GM21529 (cell line): ENCODE measurements around the gene KDM5A.
"Not testable (repeated sequence)": the region's sequence is repeated elsewhere in the genome, so short reads cannot be mapped to it uniquely, and the experiment has no call there.

ENCODE experiments used
- ATAC-seq: cut with Tn5 transposase; IDR thresholded peaks from one replicate; pipeline ENCODE4 v1.9.1; 2021; ENCODE audit not compliant: unreplicated experiment

Gene KDM5A

GRCh38 chr12:389142-390096 is at the start of gene KDM5A:
KDM5A (minus strand) TSS chr12:389320; CDS start chr12:389091, 229 bp downstream.
- ATAC-seq: peak; percentile 85

DNA sequence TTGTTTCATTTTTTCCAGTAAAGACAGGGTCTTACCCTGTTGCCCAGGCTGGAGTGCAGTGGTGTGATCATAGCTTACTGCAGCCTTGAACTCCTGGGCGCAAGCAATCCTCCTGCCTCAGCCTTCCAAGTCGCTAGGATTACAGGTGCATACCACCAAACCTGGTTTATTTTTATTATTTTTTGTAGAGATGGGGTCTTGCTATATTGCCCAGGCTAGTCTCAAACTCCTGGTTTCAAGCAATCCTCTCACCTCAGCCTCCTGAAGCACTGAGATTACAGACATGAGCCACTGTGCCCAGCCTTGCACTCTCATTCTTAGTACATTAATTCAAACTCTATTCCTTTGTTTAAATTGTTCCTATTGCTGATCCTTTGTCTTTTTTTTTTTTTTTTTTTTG is 46.6 kb upstream of the KDM5A start:
- ATAC-seq: not testable (repeated sequence)

DNA sequence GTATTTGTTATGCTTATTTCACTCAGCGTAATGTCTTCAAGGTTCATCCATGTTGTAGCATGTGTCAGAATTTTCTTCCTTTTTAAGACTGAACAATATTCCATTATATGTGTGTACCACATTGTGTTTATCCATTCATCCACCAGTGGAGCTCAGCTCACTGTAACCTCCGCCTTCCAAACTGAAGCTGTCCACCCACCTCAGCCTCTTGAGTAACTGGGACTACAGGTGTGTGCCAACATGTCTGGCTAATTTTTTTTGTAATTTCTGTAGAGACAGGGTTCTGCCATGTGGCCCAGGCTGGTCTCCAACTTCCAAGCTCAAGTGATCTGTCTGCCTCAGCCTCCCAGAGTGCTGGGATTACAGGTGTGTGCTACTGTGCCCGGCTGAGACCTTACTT is 33.4 kb upstream of the KDM5A start:
- no peak for ATAC-seq

GRCh38 chr12:418432-418831 is 29.3 kb upstream of the KDM5A start:
- no peak for ATAC-seq

DNA sequence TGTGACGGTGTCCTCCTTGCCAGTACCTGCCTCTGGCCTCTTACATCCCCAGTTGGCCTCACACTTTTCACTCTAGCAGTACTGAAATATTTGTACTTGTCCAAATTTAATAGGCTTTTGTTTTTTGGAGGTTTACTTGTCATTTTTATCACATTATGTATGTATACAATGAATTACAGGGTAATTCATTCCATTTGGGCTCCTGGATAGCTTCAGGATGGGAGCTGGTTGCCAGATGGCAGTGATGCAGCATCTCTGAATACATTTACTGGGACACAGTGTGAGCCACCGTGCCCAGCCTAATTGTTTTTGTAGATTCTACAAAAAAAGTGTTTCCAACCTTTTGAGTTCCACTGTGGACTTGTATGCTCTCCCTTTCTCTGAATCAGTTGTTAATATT is 25.7 kb upstream of the KDM5A start:
- no peak for ATAC-seq

- no peak for ATAC-seq
These were observed 12.9 kb upstream of the KDM5A start for GRCh38 chr12:402029-402389.

DNA sequence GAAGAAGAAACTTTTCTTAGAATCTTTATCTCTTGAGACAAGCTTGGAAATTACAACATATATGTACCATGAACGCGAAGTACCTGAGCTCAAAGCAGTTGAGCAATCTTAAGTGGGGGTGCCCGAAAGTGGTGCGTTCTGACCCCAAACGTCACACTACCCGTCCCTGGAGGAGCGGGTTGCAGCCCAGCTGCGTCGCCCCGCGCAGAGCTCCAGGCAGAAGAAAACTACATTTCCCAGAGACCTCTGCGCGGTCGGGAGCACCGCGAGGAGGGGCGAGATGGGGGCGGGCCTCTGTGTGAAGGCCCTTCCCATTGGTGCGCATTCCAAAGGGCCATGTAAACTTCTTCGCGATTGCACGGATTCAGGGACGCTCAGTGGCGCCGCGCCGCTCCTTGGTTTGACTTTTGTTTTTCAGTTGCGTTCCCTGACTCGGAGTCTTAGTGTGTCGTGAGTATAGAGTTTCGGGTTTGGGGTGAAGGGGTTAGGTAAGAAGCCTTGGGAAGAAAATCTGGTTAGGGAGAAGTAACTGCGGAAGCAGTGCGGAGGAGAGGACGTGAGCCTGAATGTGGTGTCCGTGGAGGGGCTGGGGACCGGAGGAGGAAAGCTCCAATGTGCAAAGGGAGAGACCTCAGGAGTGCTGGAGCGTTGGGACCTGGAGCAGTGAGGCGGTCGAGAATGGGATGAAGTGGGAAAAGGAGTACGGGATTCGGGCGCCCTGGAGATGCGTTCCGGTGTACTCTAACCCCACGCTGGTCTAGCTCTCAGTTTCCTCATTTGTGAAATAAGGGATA is 12.3 kb upstream of the KDM5A start, which contains the start of gene CCDC77:
CCDC77 (plus strand) TSS at position 410 of the 794 bp plus-strand sequence. CDS start 7,740 bp downstream, outside the sequence.
- peak; percentile 99 for ATAC-seq

DNA sequence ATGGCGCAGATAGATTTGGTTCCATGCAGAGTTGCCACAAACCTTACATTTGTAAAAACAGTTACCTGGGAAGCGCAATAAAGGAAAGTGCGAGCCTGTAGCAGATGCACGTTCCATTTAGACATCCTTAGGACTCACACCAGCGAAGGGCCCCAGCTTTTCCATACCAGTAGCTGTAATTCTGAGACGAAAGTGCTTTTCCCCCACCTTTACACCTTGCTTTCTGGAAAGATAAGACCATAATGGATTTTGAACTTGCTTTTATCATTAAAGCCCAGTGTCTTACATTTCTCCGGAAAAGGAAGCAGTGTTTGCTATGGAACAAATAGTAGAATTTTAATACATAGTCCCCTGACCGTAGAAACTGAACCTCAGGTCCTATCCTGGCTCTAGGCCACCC is 11.7 kb upstream of the KDM5A start:
- ATAC-seq: no peak

DNA sequence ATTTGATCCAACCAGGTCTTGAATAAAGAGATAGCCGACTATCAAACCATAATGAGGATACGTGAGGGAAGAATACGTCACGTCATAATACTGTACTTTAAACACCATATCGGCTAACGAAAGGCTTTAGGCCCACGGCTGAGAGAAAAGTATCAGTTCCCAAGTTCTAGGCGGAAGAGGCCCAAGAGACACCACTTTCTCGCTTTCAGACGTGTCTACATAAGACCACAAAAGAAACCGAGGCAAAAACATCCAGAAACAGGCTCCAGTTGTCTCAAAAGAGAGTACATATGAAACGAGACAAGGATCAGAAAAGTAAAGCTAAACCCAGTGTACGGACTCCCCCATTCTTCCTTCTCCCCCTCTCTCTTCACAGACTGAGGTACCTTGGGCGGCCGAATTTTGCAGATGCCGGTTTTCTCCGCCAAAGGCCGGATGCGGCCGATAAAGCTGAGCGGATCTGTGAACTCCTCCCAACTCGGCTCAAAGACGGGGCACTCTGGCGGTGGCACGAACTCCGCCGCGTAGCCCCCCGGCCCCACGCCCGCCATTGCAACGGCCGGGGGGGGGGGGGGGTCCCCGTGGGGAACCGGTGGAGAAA is 479 bp downstream of the KDM5A start:
- ATAC-seq: peak; percentile 59

GRCh38 chr12:388012-388411 is 1.1 kb downstream of the KDM5A start:
- ATAC-seq: no peak

DNA sequence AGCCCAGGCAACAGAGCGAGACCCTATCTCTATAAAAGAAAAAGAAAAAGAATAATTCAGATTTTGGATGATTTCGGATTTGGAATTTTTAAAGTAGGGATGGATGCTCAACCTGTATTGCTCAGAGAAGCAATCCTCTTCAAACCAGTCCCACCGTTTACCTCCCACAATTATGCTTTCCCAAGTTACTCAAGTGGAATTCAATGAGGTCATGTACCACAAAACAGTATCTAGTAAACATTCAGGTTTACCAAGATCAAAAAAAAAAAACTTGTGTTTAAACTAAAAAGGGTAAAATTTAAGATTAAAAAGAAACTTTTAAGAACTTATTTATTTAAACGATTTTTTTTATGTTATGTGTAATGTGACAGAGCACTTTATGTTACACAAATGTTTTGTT is 2.5 kb downstream of the KDM5A start:
- ATAC-seq: no peak

- not testable (repeated sequence) for ATAC-seq
These were observed 18.2 kb downstream of the KDM5A start for GRCh38 chr12:370739-371485.

GRCh38 chr12:367972-368371 is 21.1 kb downstream of the KDM5A start:
- ATAC-seq: no peak

DNA sequence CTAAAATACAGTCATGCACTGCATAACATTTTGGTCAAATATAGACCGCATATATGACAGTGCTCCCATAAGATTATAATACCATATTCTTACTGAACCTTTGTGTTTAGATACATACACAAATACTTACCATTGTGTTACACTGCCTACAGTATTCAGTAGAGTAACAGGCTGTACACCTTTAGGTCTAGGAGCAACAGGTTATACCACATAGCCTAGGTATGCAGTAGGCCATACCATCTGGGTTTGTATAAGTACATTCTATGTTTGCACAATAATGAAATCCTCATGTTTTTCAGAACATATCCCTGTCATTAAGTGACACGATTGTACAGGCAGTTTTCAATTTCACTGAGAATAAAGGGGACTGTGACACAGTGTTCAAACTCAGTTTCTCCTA is 22.3 kb downstream of the KDM5A start:
- ATAC-seq: no peak

DNA sequence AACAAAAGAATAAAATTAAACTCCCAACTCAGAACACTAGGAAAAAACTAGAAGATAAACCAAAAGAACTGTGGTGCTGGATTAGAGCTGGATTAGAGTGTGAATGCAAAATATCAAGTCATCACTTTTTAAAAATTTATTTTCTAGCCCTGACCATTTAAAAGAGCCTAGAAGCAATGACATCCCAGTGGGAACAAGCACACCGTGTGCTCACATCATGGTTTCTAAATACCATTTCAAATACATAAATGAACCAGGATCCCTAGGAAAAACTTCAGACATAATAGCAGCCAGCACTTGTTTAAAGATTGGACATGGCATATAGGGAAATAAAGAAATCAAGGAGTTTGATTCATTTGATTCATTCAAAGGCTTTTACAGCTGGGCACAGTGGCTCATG is 30.0 kb downstream of the KDM5A start:
- no peak for ATAC-seq

- no peak for ATAC-seq
These were observed 32.7 kb downstream of the KDM5A start for GRCh38 chr12:356276-356988.

DNA sequence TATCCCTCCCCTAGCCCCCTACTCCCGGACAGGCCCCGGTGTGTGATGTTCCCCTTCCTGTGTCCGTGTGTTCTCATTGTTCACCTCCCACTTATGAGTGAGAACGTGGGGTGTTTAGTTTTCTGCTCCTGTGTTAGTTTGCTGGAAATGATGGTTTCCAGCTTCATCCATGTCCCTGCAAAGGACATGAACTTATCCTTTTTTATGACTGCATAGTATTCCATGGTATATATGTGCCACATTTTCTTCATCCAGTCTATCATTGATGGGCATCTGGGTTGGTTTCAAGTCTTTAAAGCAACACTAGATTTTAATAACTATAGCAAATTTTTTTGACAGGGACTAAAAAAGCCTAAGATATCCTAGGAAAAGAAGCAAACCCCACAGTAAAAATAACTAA is 37.9 kb downstream of the KDM5A start:
- ATAC-seq: not testable (repeated sequence)

- ATAC-seq: not testable (repeated sequence)
These were observed 39.5 kb downstream of the KDM5A start for GRCh38 chr12:349625-350024.

- ATAC-seq: not testable (repeated sequence)
These were observed 46.1 kb downstream of the KDM5A start for GRCh38 chr12:343036-343435.

- ATAC-seq: no peak
These were observed 52.1 kb downstream of the KDM5A start for GRCh38 chr12:337039-337438.
